Stimulated activated CD4-positive, alpha-beta T cell treated with anti-CD3 and anti-CD28 coated beads, Interleukin-2, amount 100 ng/mL, for 4 hours (primary cell): Measurements from ENCODE around the gene GSTM3.
"Not testable (repeated sequence)": the region's sequence is repeated elsewhere in the genome, so short reads cannot be mapped to it uniquely, and the experiment has no call there.

Source experiments
- DNase-seq: peaks from one replicate; pipeline ENCODE4 v3.0.0-alpha.2; 2020; ENCODE audit warnings: low read depth

GSTM3 gene

GRCh38 chr1:109761227-109762038 lies 20.6 kb upstream of the GSTM3 start:
- no peak for DNase-seq

DNA sequence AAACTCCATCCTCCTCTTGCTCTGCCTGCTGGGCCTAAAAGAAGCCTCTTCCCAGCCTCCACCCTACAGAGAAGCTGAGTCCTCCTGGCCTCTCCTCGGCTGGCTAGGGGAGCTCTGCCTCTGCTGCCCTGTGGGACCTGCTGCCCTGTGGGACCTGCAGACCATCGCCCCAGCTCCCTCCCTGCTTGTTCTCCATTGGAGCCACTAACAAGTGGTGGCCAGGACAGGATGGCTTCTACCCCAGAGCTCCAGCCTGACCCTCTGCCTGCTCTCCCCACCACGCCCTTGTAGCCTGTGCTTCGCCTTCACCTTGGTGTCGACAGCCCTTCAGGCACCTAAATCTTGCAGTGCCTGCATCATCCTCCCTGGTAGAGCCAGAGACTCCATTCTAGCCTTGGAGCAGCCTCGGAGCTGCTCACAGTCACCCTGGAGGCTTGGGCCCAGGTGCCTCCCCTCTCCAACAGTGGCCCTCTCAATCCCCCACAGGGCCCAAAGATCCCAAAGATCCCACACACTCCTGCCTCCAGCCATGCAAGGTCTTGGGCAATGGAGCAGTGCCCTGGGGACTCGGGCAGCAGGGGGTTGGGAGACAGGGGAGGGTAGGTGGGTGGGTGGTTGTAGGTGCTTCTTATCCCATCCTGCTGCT lies 19.9 kb upstream of the GSTM3 start:
- DNase-seq, result no peak

GRCh38 chr1:109759513-109760334 lies 18.9 kb upstream of the GSTM3 start:
- DNase-seq, result no peak

GRCh38 chr1:109757936-109758786 lies 17.3 kb upstream of the GSTM3 start:
- DNase-seq, result no peak

DNA sequence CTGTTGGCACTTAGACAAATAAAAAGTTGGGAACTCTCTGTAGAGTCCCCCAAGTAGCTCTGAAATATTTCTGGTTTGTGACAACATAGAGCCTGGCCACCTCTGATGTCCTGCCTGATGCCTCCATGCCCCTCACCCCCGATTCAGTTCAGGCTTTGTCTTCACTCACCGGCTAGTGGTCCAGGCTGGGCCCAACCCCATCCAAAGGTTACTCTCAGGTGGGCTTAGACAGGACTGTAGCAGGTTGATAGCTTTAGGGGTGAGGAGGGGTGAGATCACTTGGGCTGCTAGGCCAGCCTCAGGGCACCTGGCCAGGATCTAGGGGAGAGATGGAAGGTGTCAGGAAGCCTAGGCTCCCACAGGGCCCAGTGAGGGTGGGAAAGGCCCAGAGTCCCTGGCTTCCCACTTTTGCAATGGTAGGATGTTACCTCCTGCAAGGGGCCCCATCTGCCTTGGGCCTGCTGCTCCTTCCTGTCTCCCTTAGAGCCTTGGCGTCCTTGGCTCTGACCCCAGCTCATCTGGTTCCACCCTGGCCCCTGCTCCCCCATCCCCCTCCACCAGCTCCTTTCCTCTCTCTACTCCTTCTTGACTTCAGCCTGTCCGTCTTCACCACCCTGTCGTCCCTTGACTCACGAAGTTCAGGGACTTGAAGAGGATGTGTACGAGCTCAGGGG lies 16.1 kb upstream of the GSTM3 start:
- no peak for DNase-seq

DNA sequence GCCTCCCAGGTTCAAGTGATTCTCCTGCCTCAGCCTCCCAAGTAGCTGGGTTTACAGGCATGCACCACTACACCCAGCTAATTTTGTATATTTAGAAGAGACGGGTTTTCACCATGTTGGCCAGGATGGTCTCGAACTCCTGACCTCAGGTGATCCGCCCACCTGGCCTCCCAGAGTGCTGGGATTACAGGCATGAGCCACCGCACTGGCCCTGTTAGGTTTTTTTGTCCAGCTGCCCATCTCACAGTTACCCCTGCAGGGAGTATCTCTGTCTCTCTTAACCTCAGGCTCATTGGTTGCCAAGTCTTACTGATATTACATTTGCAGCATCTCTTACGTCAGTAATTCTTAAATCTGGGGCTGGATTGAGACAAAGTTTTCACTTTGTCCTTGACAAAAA lies 15.5 kb upstream of the GSTM3 start:
- DNase-seq, result not testable (repeated sequence)

DNA sequence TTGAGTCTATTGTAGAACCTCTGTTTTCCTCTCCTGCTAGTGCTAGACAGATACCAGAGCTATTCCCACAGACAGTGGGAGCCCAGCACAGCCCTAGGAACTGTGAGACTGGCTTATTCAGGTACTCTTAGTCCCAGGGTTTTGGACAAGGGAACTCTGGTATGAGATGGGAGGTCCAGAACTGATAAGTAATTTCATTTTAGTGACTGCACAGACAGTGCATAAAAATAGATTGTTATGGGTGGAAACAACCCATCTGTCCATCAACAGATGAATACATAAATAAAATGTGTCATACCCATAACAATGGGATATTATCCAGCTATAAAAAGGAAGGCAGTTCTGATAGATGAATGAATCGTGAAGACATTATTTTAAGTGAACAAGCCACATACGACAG lies 13.9 kb upstream of the GSTM3 start:
- no peak for DNase-seq

- DNase-seq, result no peak
These were observed 10.9 kb upstream of the GSTM3 start for GRCh38 chr1:109751531-109752260.

GRCh38 chr1:109750920-109751319 lies 10.1 kb upstream of the GSTM3 start:
- DNase-seq, result no peak

GRCh38 chr1:109750241-109750882 lies 9.5 kb upstream of the GSTM3 start:
- DNase-seq, result no peak

- no peak for DNase-seq
These were observed 8.4 kb upstream of the GSTM3 start for GRCh38 chr1:109749221-109749620.

GRCh38 chr1:109748311-109748710 lies 7.5 kb upstream of the GSTM3 start:
- not testable (repeated sequence) for DNase-seq

DNA sequence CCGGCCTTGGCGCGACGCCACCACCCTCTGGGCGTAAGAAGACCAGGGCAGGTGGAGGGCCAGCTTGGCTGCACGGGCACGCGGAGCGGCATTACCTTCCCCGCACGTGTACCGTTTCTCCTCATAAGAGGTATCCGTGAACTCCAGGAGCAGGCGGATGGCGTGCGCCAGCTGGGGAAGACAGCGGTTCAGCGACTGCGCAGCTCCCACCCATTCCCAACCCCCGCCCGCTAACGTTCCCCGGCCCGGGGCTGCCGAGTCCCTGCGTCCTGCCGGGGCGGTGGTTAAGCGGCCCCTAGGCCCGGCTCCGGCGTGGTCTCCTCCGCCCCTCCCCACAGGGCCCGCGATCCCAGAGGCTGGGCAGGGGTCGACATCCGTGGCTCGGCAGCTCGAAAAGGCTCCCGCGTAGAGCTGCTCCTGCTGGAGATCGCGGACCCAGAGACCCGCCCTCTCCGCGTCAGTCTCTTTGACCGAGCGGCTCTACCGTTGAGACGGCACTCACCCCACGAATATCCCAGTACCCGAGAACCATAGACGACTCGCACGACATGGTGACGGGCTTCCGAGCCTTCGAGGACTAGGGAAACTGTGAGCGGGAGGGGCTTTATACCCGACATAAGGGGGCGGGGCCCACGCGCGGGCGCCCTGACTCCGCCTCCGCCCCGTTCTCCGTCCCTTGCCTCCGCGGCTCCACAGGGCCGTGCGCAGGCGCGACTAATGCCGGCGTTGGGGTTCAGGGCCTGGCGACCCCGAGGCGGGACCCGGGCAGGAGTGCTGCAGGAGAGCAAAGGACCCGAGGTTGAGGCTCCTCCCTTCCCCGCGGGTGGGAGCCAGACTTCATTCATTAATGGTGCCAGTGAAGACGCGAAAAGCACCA lies 862 bp downstream of the GSTM3 start:
- DNase-seq, result peak; percentile 84

DNA sequence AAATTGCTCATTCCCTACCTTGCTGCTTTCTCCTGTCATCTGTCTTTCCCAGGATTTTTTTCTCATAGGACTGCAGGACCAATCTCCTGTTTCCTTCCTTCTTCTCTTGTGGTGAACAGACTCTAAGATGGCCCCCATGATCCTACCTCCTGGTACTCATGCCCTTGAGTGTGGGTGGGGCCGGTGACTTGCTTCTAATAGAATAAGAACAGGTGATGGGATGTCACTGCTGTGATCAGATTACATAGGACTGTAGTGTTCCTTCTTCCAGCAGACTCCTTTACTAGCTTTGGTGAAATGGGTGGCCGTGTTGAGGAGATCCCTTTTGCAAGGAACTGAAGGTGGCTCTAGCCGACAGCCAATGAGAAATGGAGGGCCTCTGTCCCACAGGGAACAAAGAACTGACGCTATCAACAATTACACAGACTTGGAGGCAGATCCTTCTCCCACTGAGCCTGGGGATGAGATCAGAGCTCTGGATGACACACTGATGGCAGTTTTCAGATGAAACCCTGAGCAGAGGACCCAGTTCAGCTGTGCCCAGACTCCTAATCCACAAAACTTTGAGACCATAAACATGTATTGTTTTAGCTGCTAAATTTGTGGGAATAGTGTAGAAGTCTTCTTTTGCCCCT lies 7.5 kb downstream of the GSTM3 start:
- no peak for DNase-seq

DNA sequence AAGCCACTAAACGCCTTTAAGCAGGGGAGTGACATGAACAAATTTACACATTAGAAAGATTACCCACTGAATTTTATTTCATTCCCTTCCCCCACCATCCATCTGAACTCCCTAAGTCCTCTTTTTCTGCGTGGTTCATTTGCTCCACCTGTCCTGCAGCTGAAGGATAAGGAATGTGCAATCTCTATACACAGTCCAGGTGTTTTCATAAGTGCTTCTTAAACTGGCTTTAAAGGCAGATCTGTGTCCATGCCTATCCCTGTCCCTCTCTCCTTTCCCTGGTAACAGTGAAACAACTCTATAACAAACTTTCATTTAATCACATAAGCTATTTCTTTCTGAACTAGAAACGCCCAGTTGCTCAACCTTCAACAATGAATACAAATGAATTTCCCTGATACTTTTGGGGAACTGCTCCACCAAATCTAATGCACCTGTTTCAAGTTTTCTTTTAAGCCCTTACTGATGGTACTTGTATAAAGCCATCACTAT lies 8.4 kb downstream of the GSTM3 start:
- no peak for DNase-seq

- no peak for DNase-seq
These were observed 10.2 kb downstream of the GSTM3 start for GRCh38 chr1:109730666-109731065.

GRCh38 chr1:109728870-109729269 lies 12.0 kb downstream of the GSTM3 start:
- DNase-seq, result no peak

DNA sequence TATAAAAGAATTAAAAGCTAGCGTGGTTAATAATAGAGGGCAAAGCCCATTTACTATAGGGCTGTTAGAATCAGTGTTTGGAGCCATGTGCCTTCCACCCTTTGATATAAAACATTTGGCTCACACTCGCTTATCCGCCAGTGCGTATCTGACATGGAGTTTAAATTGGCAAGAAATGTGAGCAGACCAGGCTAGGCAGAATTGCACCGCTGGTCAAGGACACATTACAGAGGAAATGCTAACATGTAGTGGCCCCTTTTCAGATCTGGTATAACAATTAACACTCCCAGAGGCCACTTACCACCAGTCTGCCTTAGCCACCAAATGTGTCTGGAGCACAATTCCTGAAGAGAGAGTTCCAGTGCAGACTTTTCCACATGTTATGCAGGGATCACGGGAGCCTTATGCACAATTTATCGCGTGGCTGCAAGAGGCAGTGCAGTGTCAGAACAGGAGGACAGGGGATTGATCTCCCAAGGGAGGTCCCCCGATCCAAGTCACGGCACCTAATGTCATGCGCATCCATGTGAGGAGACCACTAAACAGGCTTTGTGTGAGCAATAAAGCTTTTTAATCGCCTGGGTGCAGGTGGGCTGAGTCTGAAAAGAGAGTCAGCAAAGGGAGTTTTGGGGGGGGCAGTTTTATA lies 14.0 kb downstream of the GSTM3 start:
- DNase-seq, result no peak
